HG03280 (cell line): Measurements from ENCODE around the gene POLDIP3.
"Not testable (repeated sequence)": the region's sequence is repeated elsewhere in the genome, so short reads cannot be mapped to it uniquely, and the experiment has no call there.

Source experiments
- ATAC-seq: cut with Tn5 transposase; IDR thresholded peaks from one replicate; pipeline ENCODE4 v1.9.1; 2021; ENCODE audit warnings: mild to moderate bottlenecking, moderate library complexity; ENCODE audit not compliant: unreplicated experiment

Gene POLDIP3

GRCh38 chr22:42620084-42620483, 5.4 kb upstream of the POLDIP3 start:
- ATAC-seq = no peak

- ATAC-seq = no peak
These were observed 4.8 kb upstream of the POLDIP3 start for GRCh38 chr22:42619261-42620063.

- no peak for ATAC-seq
These were observed 2.7 kb upstream of the POLDIP3 start for GRCh38 chr22:42617155-42617983.

- ATAC-seq = not testable (repeated sequence)
These were observed 1.1 kb upstream of the POLDIP3 start for GRCh38 chr22:42615860-42616175.

- peak; percentile 58 for ATAC-seq
These were observed 593 bp upstream of the POLDIP3 start for GRCh38 chr22:42615092-42615859.

GRCh38 chr22:42613872-42614301, 796 bp downstream of the POLDIP3 start:
- ATAC-seq = no peak

GRCh38 chr22:42612336-42612735, 2.3 kb downstream of the POLDIP3 start:
- ATAC-seq = no peak

- ATAC-seq = no peak
These were observed 3.6 kb downstream of the POLDIP3 start for GRCh38 chr22:42611051-42611450.

GRCh38 chr22:42610186-42610585, 4.5 kb downstream of the POLDIP3 start:
- no peak for ATAC-seq

- no peak for ATAC-seq
These were observed 5.8 kb downstream of the POLDIP3 start for GRCh38 chr22:42608823-42609361.

GRCh38 chr22:42608136-42608822, 6.4 kb downstream of the POLDIP3 start:
- no peak for ATAC-seq

- not testable (repeated sequence) for ATAC-seq
These were observed 7.0 kb downstream of the POLDIP3 start for GRCh38 chr22:42607641-42608040.

- no peak for ATAC-seq
These were observed 10.3 kb downstream of the POLDIP3 start for GRCh38 chr22:42604403-42604802.

GRCh38 chr22:42603427-42603826, 11.3 kb downstream of the POLDIP3 start:
- ATAC-seq = no peak

- no peak for ATAC-seq
These were observed 12.2 kb downstream of the POLDIP3 start for GRCh38 chr22:42602470-42602869.

- no peak for ATAC-seq
These were observed 12.7 kb downstream of the POLDIP3 start for GRCh38 chr22:42601879-42602465.

- no peak for ATAC-seq
These were observed 17.7 kb downstream of the POLDIP3 start for GRCh38 chr22:42596863-42597530.

GRCh38 chr22:42596336-42596735, 18.3 kb downstream of the POLDIP3 start:
- no peak for ATAC-seq

- ATAC-seq = no peak
These were observed 19.2 kb downstream of the POLDIP3 start for GRCh38 chr22:42595434-42595833.

- ATAC-seq = no peak
These were observed 22.7 kb downstream of the POLDIP3 start for GRCh38 chr22:42591987-42592386.
